ENCODE results near the gene TSHZ3. TPM values are rescaled to one million over a fixed set of nuclear protein-coding genes. Genes with fewer than 3 reads are reported as not detected.

The TSHZ3 gene
- total and polyA plus RNA-seq, 2 of the 8 experiments (the other 6 are each of a cell fraction or from before 2014, with no cell fraction given) = 3.1 to 12.3 TPM

- Histone ChIP-seq H2AK5ac (ENCODE audit: low read depth, low read length) (no peak overlapping the region), H3K18ac (ENCODE audit: extremely low read depth, low read length) (no peak overlapping the region), H3K4me1 (replicated peaks in 1 of 4; ENCODE audit: control insufficient read depth in 3 of 4, insufficient read depth in 4 of 4, low read length in 3 of 4) (no peaks in the 10 kb centered on the region; a peak in 1 of 7 replicates), H2BK20ac (ENCODE audit: low read length) (no peak overlapping the region), H4K5ac (ENCODE audit: insufficient read length, low read depth, low read length) (no peak overlapping the region), H4K8ac (ENCODE audit: extremely low read depth, insufficient read depth, low read length) (no peak overlapping the region), H2BK5ac (ENCODE audit: low read depth, low read length) (no peak overlapping the region), H3K56ac (replicated peaks; ENCODE audit: insufficient read length, low read depth, low read length) (no peak overlapping the region), H2BK15ac (ENCODE audit: low read length) (no peak overlapping the region), H3K79me1 (ENCODE audit: low read depth, low read length) (peaks cover 7% of the 10 kb centered on the region), H2BK12ac (ENCODE audit: low read depth, low read length) (no peak overlapping the region), H3K4me3 (ENCODE audit: extremely low read depth in 1 of 4, insufficient read depth in 2 of 4, low read depth in 3 of 4, low read length in 4 of 4) (no peak overlapping the region), H3K27ac (ENCODE audit: low read depth, low read length) (no peak overlapping the region), H4K20me1 (replicated peaks in 1 of 2; ENCODE audit: control insufficient read depth in 1 of 2, insufficient read depth in 2 of 2, low read length in 2 of 2) (peaks cover 0 to 3% of the 10 kb centered on the region in 2 experiments), H2AFZ (ENCODE audit: low read length) (no peak overlapping the region), H3K14ac (ENCODE audit: insufficient read length) (no peak overlapping the region), H4K91ac (replicated peaks; ENCODE audit: insufficient read length, low read length) (no peak overlapping the region), H3K23me2 (ENCODE audit: low read depth, low read length) (no peaks in the 10 kb centered on the region), H3K36me3 (ENCODE audit: control insufficient read depth in 2 of 4, insufficient read depth in 4 of 4, low read length in 3 of 4) (no peaks in the 10 kb centered on the region), H3K23ac (ENCODE audit: insufficient read length) (no peak overlapping the region), H3K79me2 (ENCODE audit: control insufficient read depth in 1 of 2, insufficient read depth in 2 of 2, low read length in 2 of 2) (peaks cover 0 to 11% of the 10 kb centered on the region in 2 experiments; a peak in 2 of 4 replicates), H3K9ac (replicated peaks in 1 of 4; ENCODE audit: extremely low read depth in 1 of 4, low read depth in 3 of 4, low read length in 3 of 4) (no peak overlapping the region), H3K27me3 (replicated peaks in 1 of 4; ENCODE audit: control insufficient read depth in 3 of 4, extremely low read depth in 1 of 4, insufficient read depth in 3 of 4, low read length in 3 of 4) (no peaks in the 10 kb centered on the region), H3K4me2 (ENCODE audit: insufficient read depth in 1 of 2, low read depth in 2 of 2, low read length in 2 of 2) (no peak overlapping the region), H3K9me3 (ENCODE audit: insufficient read depth in 2 of 2, low read depth in 1 of 2, low read length in 1 of 2) (no peaks in the 10 kb centered on the region), H3K4ac (replicated peaks; ENCODE audit: insufficient read length, low read depth, low read length) (no peak overlapping the region), H2BK120ac (replicated peaks; ENCODE audit: low read depth, low read length) (no peak overlapping the region)
- TF ChIP-seq POU5F1 (IDR thresholded peaks at IDR 0.05; ENCODE audit: low read depth, low read length) = no peak
- no peak for TF ChIP-seq ATF3 (IDR thresholded peaks at IDR 0.05; ENCODE audit: insufficient read depth, low read depth, low read length)
- WGBS, 2 experiments (ENCODE audit: extremely low coverage in 1 of 2, insufficient coverage in 1 of 2, insufficient read length in 1 of 2, insufficient replicate concordance in 2 of 2, low coverage in 1 of 2, low lambda C conversion rate in 2 of 2, missing lambda C conversion rate in 1 of 2) = 86% methylated on average over 8 of the region's 8 CpGs; no CpG with 5 or more reads in 1 of the 2 experiments
- ChIA-PET CTCF (ENCODE audit: partially characterized antibody) (no interaction called here), POLR2A (ENCODE audit: partially characterized antibody) (no interaction called here)
- FAIRE-seq (no peak), DNase-seq (ENCODE audit: low read depth in 1 of 2, low spot score in 2 of 2) (no peak)
Measured at GRCh38 chr19:31304831-31305312, 44.4 kb downstream of the TSHZ3 start.
